GM21381 (cell line): ENCODE measurements around the gene IRAK2.
"Not testable (repeated sequence)": the region's sequence is repeated elsewhere in the genome, so short reads cannot be mapped to it uniquely, and the experiment has no call there.

ENCODE experiments used
- ATAC-seq: cut with Tn5 transposase; IDR thresholded peaks from one replicate; pipeline ENCODE4 v1.9.1; 2021; ENCODE audit warnings: mild to moderate bottlenecking, moderate library complexity; ENCODE audit not compliant: unreplicated experiment

Gene IRAK2

DNA sequence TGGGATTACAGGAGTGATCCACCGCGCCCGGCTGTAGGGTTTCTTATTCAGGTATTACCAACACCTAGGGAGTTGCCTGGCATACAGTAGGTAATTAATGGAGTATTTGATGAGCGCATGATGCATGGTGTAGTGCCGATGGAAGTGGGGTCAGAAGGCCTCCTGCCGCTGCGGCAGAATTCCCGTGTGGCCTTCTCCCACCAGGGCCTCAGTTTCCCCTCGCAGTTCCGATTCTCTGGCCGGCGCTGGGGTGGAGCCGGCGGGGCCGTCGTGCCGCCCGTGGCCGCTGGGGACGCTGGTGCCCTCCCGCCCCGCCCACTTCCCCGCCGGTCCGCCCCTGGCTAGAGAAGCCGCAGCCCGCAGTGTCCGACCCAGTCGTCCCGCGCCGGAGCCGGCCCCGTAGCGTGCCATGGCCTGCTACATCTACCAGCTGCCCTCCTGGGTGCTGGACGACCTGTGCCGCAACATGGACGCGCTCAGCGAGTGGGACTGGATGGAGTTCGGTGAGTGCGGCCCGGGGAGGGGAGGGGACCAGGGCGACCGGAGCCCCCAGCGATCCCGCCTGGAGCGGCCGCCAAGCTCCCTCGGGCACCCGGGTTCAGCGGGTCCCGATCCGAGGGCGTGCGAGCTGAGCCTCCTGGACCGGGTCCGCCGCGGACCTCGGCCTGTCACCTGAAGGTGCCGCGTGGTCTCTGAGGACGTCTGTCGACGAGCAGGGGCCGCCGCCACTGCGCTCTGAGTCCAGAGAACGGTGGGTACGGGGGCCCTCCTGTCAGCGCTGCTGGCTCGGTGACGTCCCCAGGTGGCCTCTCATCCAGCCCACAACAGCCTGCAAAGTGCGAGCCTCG lies at the start of gene IRAK2:
IRAK2 (plus strand) TSS at position 374 of the 848 bp plus-strand sequence; CDS start at position 410, 36 bp downstream.
- peak; percentile 75 for ATAC-seq

GRCh38 chr3:10115326-10116137 lies 49.2 kb upstream of the IRAK2 start, which contains the start of gene BRK1:
TSS of gene BRK1 (plus strand) at chr3:10115675. CDS start at chr3:10115702, 27 bp downstream.
- peak; percentile 94 for ATAC-seq

- ATAC-seq, result no peak
These were observed 48.6 kb upstream of the IRAK2 start for GRCh38 chr3:10116138-10116460.

DNA sequence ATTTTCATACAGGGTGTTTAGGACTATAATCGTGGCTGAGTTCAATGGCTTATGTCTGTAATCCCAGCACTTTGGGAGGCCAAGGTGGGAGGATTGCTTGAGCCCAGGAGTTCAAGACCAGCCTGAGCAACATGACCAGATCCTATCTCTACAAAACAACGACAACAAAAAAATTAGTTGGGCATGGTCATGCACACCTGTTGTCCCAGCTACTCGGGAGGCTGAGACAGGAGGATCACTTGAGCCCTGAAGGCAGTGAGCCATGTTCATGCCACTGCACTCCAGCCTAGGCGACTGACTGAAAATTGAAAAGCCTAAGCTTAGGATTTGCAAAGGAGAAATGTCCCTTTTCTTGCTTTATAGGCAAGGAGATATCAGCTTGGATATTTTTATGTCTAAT lies 47.8 kb upstream of the IRAK2 start:
- ATAC-seq, result no peak

DNA sequence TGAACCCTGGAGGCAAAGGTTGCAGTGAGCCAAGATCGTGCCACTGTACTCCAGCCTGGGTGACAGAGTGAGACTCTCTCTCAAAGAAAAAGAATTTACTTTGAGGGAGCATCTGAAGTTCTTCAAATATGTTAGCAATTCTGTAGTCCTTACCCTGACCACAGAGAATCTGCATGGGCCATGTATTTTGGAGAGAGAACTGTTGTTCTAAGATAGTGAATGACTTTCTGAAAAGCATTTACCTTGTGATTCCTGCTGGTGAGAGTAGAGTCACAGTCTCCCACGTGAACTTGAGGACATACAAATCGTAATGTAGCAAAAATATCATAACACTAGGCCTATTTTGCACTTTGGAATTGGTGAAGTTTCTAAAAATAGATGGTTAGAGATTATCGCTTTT lies 45.3 kb upstream of the IRAK2 start:
- ATAC-seq, result no peak

DNA sequence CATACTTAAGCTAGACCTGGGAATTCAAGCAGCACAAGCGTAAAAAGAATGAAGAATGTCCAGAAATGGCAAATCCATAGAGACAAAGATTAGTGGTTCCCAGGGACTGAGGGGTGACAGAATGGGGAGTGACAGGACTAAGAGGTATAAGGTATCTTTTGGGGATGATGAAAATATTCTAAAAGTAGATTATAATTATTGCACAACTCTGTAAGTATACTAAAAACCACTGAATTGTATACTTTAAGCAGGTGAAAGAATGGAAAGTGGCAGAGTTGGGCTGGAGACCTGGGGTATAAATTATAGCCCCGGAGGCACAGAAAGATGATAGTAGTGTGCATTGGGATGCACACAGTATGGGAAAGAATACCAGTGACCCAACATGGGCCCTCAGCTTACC lies 43.7 kb upstream of the IRAK2 start:
- ATAC-seq, result no peak

GRCh38 chr3:10122724-10123123 lies 42.0 kb upstream of the IRAK2 start:
- no peak for ATAC-seq

- ATAC-seq, result not testable (repeated sequence)
These were observed 28.8 kb upstream of the IRAK2 start for GRCh38 chr3:10135872-10136271.

- no peak for ATAC-seq
These were observed 28.2 kb upstream of the IRAK2 start for GRCh38 chr3:10136426-10137005.

GRCh38 chr3:10137178-10137577 lies 27.5 kb upstream of the IRAK2 start:
- no peak for ATAC-seq

GRCh38 chr3:10140996-10141546 lies 23.6 kb upstream of the IRAK2 start:
- no peak for ATAC-seq

DNA sequence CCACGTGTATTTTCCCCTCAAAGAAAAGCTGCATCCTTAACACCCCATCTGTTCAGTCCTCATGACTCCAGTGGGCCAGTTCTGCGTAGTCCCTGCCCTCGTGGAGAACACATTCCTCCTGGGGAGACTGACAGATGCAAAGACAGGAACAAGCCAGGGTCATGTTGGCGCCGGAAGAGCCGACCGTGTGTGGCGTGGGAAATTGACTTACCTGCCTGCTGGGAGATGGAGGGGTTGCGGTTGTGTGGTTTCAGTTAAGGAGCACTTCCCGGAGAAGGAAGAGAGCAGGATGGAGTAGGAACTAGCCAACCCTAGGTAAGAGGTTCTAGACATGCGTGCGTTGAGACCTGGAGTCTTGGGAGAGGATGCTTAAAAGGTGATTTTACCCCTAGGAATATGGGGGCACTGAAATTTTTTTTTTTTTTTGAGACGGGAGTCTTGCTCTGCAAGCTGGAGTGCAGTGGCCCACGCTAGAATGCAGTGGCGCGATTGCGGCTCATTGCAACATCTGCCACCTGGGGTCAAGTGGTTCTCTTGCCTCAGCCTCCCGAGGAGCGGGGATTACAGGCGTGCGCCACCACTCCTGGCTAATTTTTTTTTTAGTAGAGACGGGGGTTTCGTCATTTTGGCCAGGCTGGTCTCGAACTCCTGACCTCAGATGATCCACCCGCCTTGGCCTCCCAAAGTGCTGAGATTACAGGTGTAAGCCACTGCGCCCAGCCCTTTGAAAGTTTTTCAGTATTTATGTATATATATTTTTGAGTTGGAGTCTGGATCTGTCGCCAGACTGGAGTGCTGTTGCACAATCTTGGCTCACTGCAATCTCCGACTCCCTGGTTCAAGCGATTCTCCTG lies 21.8 kb upstream of the IRAK2 start:
- ATAC-seq, result no peak

DNA sequence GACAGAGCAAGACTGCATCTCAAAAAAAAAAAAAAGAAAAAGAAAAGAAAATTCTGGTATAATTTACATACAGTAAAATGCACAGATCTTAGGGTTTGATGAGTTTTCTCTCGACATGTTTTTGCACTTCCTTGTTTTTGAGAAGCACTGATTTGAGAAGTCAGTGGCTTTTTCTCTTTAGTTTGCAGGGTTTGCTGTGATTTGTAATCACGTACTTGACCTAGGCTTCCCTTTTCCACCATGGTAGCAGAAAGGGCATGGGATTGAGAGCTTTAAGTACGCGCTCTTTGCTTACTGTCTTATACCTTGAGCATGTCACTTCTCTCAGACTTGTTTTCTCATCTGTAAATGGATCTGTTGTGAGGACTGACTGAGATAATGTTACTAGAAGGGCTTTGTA lies 19.0 kb upstream of the IRAK2 start:
- no peak for ATAC-seq

- ATAC-seq, result no peak
These were observed 15.5 kb upstream of the IRAK2 start for GRCh38 chr3:10149226-10149625.

DNA sequence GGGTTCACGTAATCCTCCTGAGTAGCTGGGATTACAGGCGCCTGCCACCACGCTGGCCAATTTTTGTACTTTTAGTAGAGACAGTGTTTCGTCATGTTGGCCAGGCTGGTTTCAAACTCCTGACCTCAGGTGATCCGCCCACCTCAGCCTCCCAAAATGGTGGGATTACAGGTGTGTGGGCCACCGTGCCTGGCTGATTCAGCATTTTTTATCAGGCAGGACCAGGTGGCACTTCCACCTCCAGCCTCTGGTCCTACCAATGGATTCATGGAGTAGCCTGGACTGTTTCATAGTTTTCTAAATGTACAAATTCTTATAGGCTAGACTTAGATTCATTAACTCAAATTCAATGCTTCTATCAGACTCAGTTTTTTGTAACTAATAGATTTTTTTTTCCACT lies 13.7 kb upstream of the IRAK2 start:
- ATAC-seq, result no peak

GRCh38 chr3:10154335-10155122 lies 10.2 kb upstream of the IRAK2 start:
- ATAC-seq, result no peak

- ATAC-seq, result no peak
These were observed 9.6 kb upstream of the IRAK2 start for GRCh38 chr3:10155123-10155472.

DNA sequence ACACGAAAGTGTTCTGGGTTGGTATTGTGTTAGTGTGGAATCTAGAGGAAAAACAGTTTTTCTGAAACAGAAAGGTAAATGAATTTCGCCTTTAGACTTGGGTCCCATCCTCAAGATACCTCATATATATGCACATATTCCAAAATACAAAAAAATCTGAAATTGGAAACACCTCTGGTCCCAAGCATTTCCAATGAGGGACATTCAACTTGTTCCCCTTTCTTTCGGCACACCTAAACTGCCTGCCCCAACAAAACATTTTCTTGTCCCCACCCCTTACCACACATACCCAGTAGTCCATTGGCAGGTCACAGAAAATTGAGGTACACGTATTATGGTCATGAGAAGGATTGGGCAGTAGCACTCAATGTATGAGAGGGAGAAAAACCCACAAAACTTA lies 9.1 kb upstream of the IRAK2 start:
- ATAC-seq, result no peak

- ATAC-seq, result no peak
These were observed 7.7 kb upstream of the IRAK2 start for GRCh38 chr3:10157031-10157430.

DNA sequence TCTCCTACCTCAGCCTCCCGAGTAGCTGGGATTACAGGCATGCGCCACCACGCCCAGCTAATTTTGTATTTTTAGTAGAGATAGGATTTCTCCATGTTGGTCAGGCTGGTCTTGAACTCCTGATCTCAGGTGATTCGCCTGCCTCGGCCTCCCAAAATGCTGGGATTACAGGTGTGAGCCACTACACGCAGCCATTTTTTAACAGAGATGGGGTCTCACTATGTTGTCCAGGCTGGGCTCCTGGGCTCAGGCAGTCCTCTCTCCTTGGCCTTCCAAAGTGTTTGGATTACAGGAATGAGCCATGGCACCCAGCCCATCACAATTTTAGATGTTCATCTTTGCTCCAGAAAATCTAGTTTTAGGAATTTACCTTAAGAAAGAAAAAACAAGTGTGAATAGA lies 6.2 kb upstream of the IRAK2 start:
- ATAC-seq, result not testable (repeated sequence)
